A673 (cell line): ENCODE measurements around the gene SLC16A3. TPM values are rescaled to one million over a fixed set of nuclear protein-coding genes. Genes with fewer than 3 reads are reported as not detected.

Source experiments
- BruUV-seq: library from RNA; stranded (reverse); fragments of 400-500 nt; replicated peaks from 2 replicates; lab custom pipeline; 2021; lab: Mats Ljungman, UMichigan
- CTCF ChIA-PET: fragments of 300-600 bp; sonication (Branson Sonifier 250); formaldehyde crosslinking; loops from one replicate; lab custom pipeline; 2022; ENCODE audit warnings: antibody characterized with exemption; lab: Charles Lee
- POLR2A ChIA-PET: fragments of 300-600 bp; sonication (Branson Sonifier 250); formaldehyde crosslinking; loops from one replicate; lab custom pipeline; 2022; ENCODE audit warnings: antibody characterized with exemption; ENCODE audit not compliant: low non-redundant PET; lab: Charles Lee
- DNase-seq: peaks from one replicate; pipeline ENCODE4 v3.0.0-alpha.2; 2015; ENCODE audit warnings: low spot score
- H3K27ac ChIP-seq: fragments of 200-600 bp; sonication (generic); 2 replicates; pipeline ENCODE4 v1.5.1; 2016; ENCODE audit warnings: mixed run types, low read depth, mild to moderate bottlenecking, mixed read lengths, antibody characterized with exemption, low read length; ENCODE audit not compliant: poor library complexity, severe bottlenecking
- H3K27me3 ChIP-seq: fragments of 200-600 bp; sonication (generic); replicated peaks from 2 replicates; pipeline ENCODE4 v1.6.1; 2017; ENCODE audit warnings: mixed run types, low read depth, mild to moderate bottlenecking, mixed read lengths, antibody characterized with exemption, low read length; ENCODE audit not compliant: insufficient read depth, poor library complexity
- H3K36me3 ChIP-seq: fragments of 200-600 bp; sonication (generic); 2 replicates; pipeline ENCODE4 v1.6.1; 2016; ENCODE audit warnings: mixed run types, mild to moderate bottlenecking, mixed read lengths, antibody characterized with exemption, low read length; ENCODE audit not compliant: insufficient read depth, poor library complexity, severe bottlenecking
- H3K4me1 ChIP-seq: fragments of 200-600 bp; sonication (generic); 2 replicates; pipeline ENCODE4 v1.6.1; 2017; ENCODE audit warnings: mixed run types, mild to moderate bottlenecking, mixed read lengths, antibody characterized with exemption, low read length; ENCODE audit not compliant: insufficient read depth, poor library complexity, severe bottlenecking
- H3K4me3 ChIP-seq: fragments of 200-600 bp; sonication (generic); 2 replicates; pipeline ENCODE4 v1.5.1; 2016; ENCODE audit warnings: low read depth, mixed run types, mild to moderate bottlenecking, mixed read lengths, low read length; ENCODE audit not compliant: poor library complexity, severe bottlenecking
- H3K9me3 ChIP-seq: fragments of 200-600 bp; sonication (generic); 2 replicates; pipeline ENCODE4 v1.6.1; 2016; ENCODE audit warnings: mixed run types, low read depth, mild to moderate bottlenecking, mixed read lengths, antibody characterized with exemption, low read length; ENCODE audit not compliant: poor library complexity, severe bottlenecking
- EZH2 ChIP-seq: fragments of 200-600 bp; sonication (generic); IDR thresholded peaks from 2 replicates; pipeline ENCODE4 v1.6.1; 2017; ENCODE audit warnings: borderline replicate concordance, low read depth, mild to moderate bottlenecking, mixed read lengths, antibody characterized with exemption, low read length; ENCODE audit not compliant: poor library complexity, severe bottlenecking
- intact Hi-C: fragments of 100-400 bp; cut with micrococcal nuclease; formaldehyde crosslinking; loops from one replicate; pipeline ENCODE4 v1.10.0; 2022; ENCODE audit not compliant: unreplicated experiment
- total RNA-seq: library from RNA; stranded (reverse); gene quantifications from 2 replicates; pipeline ENCODE4 v1.2.3, GENCODE V29; 2021
- TF ChIP-seq, protein P1 (sequence below): fragments of 300-800, 200-600 bp; sonication (generic); conservative IDR thresholded peaks from 2 replicates; pipeline ENCODE4 v1.5.1; 2017; ENCODE audit warnings: low read depth, mild to moderate bottlenecking, antibody characterized with exemption, low read length, moderate library complexity, mixed read lengths

Gene SLC16A3
- total RNA-seq, 1 experiment from 2014 or later = 0.97 TPM

DNA sequence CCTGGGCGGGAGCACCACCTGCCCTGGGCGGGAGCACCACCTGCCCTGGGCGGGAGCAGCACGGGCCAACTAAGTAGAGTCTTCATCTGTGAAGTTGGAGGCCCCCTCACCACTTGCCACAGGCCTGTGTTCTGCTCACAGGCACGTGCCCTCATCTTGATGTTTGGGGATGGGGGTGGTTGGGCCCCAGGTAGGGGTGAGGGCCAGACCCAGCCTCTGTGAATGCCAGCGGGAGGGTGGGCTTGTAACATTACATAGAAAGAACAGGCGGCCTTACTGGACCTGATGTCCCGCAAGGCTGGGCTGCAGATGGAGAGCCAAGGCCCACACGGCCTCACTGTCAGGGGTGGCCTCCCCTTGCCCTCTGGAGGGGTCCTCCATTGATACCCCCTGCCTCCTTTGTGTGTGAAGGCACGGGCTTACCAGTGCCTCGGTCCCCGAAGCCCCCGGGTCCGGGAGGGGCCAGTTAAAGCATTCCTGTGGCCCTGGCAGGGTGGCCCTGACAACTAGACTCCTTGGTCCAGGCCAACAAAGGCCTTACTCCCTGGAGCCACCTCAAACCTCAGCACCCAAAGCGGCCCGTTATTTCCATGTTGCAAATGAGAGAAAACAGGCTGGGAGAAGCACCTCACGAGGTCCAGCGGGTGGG, 1.1 kb upstream of the SLC16A3 start:
- H3K9me3 ChIP-seq = no peaks in the 10 kb centered on the region
- intact Hi-C loops = no loop called here
- no peak overlapping the region for H3K4me3 ChIP-seq
- peaks cover 7% of the 10 kb centered on the region for H3K27me3 ChIP-seq
- CTCF ChIA-PET = no interaction called here
- POLR2A ChIA-PET = no interaction called here
- no TSS peak for BruUV-seq
- DNase-seq = no peak
- H3K4me1 ChIP-seq = peaks cover 20% of the 10 kb centered on the region
- H3K27ac ChIP-seq = no peak overlapping the region
- no peak for TF ChIP-seq EZH2
- TF ChIP-seq, protein P1, sequence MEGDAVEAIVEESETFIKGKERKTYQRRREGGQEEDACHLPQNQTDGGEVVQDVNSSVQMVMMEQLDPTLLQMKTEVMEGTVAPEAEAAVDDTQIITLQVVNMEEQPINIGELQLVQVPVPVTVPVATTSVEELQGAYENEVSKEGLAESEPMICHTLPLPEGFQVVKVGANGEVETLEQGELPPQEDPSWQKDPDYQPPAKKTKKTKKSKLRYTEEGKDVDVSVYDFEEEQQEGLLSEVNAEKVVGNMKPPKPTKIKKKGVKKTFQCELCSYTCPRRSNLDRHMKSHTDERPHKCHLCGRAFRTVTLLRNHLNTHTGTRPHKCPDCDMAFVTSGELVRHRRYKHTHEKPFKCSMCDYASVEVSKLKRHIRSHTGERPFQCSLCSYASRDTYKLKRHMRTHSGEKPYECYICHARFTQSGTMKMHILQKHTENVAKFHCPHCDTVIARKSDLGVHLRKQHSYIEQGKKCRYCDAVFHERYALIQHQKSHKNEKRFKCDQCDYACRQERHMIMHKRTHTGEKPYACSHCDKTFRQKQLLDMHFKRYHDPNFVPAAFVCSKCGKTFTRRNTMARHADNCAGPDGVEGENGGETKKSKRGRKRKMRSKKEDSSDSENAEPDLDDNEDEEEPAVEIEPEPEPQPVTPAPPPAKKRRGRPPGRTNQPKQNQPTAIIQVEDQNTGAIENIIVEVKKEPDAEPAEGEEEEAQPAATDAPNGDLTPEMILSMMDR = no peak
- no peaks in the 10 kb centered on the region for H3K36me3 ChIP-seq

DNA sequence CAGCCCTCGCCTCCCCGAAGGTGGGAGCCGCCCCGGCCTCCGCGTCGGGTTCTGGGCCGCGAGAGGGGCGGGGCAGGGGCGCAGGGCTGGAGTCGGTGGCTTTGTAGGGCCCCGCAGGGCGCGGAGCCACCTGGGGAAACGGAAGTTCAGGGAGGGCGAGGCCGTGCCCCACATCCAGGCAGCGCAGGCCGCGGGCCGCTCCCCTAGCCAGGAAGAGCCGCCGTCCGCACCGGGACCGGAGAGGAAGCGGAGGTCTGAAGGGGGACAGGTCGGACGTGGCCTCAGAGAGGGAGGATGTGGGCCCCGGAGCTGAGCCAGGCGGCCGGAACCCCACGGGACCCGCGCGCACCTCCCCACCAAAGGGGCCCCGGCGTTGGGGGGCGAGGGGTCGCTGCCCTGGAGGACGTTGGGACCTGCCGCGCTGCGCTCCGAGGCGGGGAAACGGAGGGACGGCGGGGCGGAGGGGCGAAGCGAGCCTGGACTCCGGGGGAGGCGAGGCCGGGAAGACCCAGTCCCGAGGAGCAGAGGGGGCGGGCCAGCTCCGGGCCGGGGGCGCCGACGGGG, 482 bp upstream of the SLC16A3 start:
- no peaks in the 10 kb centered on the region for H3K36me3 ChIP-seq
- no peak for DNase-seq
- H3K27ac ChIP-seq = no peak overlapping the region
- CTCF ChIA-PET = no interaction called here
- intact Hi-C loops = no loop called here
- peaks cover 20% of the 10 kb centered on the region for H3K4me1 ChIP-seq
- H3K9me3 ChIP-seq = no peaks in the 10 kb centered on the region
- peaks cover 7% of the 10 kb centered on the region for H3K27me3 ChIP-seq
- peak overlapping the region; percentile 45 for H3K4me3 ChIP-seq
- POLR2A ChIA-PET = no interaction called here
- no TSS peak for BruUV-seq
- no peak for TF ChIP-seq EZH2
- TF ChIP-seq, protein P1 = no peak

DNA sequence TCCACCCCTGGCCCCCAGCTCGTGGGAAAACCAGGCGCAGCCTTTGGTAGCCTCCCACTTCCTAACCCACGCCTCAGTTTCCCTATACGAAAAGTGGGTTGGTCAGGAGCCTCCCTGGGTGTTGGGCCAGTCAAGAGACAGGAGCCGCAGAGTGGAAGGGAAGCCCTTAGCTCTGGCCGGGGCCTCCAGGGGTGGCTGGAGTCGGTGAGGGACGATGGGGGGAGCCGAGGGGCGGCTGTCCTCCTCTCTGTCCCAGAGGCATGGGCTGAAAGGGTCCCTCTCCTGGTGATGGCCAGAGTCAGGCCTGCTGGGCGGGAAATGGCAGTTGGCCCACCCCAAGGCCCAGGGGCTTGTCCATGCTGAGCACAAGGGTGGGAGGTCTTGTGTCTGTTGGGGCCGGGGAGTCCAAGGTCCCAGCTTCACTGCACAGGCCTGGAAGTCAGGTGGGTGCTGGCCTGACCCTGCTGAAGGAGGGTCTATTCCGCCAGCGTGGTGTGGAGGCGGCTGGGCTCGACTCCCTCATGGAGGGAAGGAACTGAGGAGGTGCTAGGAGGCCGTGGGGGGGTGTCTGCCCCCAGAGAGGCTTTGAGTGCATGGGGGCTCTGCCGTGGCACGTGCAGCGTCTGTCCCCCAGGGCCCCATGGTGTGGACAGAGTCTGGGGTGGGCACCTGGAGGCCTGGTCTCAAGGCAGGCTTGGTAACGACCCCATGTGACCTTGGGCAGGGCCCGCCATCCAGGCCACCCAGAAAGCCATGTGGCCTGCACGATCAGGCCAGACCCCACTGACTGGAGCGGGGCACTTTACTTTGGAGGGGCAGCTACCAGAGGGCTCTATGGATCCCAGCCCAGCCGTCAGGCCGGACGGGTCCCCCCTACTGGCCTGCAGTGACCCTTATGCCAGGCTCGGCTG, 1.1 kb downstream of the SLC16A3 start:
- no peak for DNase-seq
- no TSS peak for BruUV-seq
- Histone ChIP-seq H3K9me3 (no peaks in the 10 kb centered on the region), H3K36me3 (no peaks in the 10 kb centered on the region), H3K27ac (no peak overlapping the region), H3K4me3 (peak overlapping the region; percentile 45), H3K27me3 (peaks cover 7% of the 10 kb centered on the region), H3K4me1 (peaks cover 20% of the 10 kb centered on the region)
- TF ChIP-seq, protein P1 = no peak
- POLR2A ChIA-PET = no interaction called here
- intact Hi-C loops = no loop called here
- CTCF ChIA-PET = no interaction called here
